IPS-20b (cell line): ENCODE results near the gene MLPH.

Experiments
- H3K27ac ChIP-seq: one replicate; pipeline ENCODE4 v1.5.1; 2013; ENCODE audit warnings: low read length
- H3K27me3 ChIP-seq: 2 replicates; pipeline ENCODE4 v1.6.1; 2013; ENCODE audit warnings: mild to moderate bottlenecking, low read length, inconsistent platforms; ENCODE audit not compliant: insufficient read depth
- H3K36me3 ChIP-seq: 2 replicates; pipeline ENCODE4 v1.6.1; 2013; ENCODE audit warnings: low read depth, mild to moderate bottlenecking, inconsistent platforms, low read length, moderate library complexity; ENCODE audit not compliant: insufficient read depth
- H3K4me1 ChIP-seq: 2 replicates; pipeline ENCODE4 v1.6.1; 2013; ENCODE audit warnings: mild to moderate bottlenecking, control low read depth, inconsistent platforms, low read length, moderate library complexity; ENCODE audit not compliant: insufficient read depth
- H3K4me3 ChIP-seq: 2 replicates; pipeline ENCODE4 v1.5.1; 2013; ENCODE audit warnings: mild to moderate bottlenecking, low read length, inconsistent platforms
- H3K9ac ChIP-seq: 2 replicates; pipeline ENCODE4 v1.6.1; 2013; ENCODE audit warnings: low read depth, mild to moderate bottlenecking, inconsistent platforms, low read length, moderate library complexity
- H3K9me3 ChIP-seq: 2 replicates; pipeline ENCODE4 v1.6.1; 2013; ENCODE audit warnings: mild to moderate bottlenecking, low read depth, low read length, inconsistent platforms; ENCODE audit not compliant: insufficient read depth

The MLPH gene

DNA sequence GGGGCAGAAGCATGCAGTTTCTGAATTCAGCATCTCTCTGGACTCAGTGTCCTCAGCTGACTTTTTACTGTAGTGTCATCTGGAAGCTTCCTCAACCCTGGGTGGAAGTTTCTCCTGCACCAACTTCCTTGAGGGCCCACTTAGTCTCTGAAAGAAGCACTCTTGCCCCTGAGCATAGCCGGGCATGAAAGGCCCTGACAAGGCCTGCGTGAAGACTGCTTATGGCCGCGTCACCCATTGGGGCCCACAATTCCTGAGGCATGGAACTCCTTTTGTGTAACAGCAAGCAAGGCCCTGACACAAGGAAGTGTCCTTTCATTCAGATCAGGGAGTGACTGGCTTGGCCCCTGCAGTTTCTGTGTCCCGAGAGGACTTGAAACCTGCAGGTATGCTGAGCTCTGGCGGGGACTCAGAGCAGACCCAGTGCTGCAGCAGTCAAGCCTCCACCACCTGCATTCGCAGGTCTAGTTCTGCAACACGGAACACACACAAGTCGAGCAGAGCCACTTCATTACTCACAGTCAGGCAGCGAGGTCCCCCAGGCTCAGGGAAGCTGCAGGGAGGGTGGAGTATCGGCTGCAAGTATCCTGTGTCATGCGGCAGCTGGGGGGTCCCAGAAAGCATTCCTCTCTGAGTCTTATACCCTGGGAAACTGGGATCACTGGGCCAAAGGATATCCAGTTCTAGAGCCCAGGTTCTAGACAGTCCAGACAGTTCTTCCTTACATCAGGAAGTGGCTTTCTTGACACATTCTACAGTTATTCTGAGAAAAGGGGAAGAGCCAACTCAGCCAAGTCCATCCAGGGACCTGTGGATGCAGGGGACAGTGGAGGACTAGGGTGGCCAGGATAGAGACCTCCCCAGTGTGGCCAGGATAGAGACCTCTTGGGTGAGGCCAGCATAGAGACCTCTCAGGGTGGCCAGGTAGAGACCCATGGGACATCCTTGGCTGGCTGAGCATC, 43.7 kb downstream of the MLPH start:
- Histone ChIP-seq H3K9ac (no peak overlapping the region), H3K36me3 (no peaks in the 10 kb centered on the region), H3K27ac (no peak overlapping the region), H3K4me1 (peaks cover 8% of the 10 kb centered on the region; the same call in 1 of the 2 replicates), H3K27me3 (no peaks in the 10 kb centered on the region), H3K4me3 (no peak overlapping the region), H3K9me3 (no peaks in the 10 kb centered on the region)

- Histone ChIP-seq H3K4me1 (peaks cover 8% of the 10 kb centered on the region; the same call in 1 of the 2 replicates), H3K36me3 (no peaks in the 10 kb centered on the region), H3K27me3 (no peaks in the 10 kb centered on the region), H3K4me3 (no peak overlapping the region), H3K9ac (no peak overlapping the region; the same call in 1 of the 2 replicates), H3K27ac (no peak overlapping the region), H3K9me3 (no peaks in the 10 kb centered on the region)
Observed at GRCh38 chr2:237532160-237532559, 45.1 kb downstream of the MLPH start.

DNA sequence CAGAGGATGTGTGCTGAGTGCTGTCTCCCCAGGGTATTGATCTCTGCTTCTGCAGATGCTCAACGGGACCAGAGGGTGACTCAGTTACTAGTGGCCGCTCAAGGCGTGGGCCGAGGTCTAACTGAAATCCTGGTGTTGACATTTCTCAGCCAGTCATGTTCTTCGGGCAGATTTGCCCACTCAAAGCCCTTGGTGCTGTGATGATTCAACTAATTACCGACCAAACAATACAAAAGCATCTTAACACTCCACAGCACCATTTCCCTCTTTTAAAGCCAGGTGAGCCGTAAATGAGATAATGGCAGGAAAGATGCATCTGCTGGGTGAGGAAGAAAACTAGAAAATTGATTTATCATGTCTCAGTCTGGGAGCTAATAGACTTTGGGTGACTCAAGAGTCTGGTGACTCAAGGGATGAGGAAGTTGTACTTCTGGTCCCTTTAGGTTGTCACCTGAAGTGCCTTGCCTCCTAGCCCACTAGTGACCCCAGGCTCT, 46.7 kb downstream of the MLPH start:
- Histone ChIP-seq H3K4me1 (peaks cover 8% of the 10 kb centered on the region; the same call in 1 of the 2 replicates), H3K27ac (no peak overlapping the region), H3K4me3 (no peak overlapping the region), H3K9ac (no peak overlapping the region), H3K9me3 (no peaks in the 10 kb centered on the region), H3K27me3 (no peaks in the 10 kb centered on the region), H3K36me3 (no peaks in the 10 kb centered on the region)

- Histone ChIP-seq H3K36me3 (no peaks in the 10 kb centered on the region), H3K4me3 (no peak overlapping the region), H3K4me1 (peaks cover 8% of the 10 kb centered on the region; the same call in 1 of the 2 replicates), H3K27ac (no peak overlapping the region), H3K9ac (no peak overlapping the region), H3K27me3 (no peaks in the 10 kb centered on the region), H3K9me3 (no peaks in the 10 kb centered on the region)
Observed at GRCh38 chr2:237534380-237534779, 47.3 kb downstream of the MLPH start.

DNA sequence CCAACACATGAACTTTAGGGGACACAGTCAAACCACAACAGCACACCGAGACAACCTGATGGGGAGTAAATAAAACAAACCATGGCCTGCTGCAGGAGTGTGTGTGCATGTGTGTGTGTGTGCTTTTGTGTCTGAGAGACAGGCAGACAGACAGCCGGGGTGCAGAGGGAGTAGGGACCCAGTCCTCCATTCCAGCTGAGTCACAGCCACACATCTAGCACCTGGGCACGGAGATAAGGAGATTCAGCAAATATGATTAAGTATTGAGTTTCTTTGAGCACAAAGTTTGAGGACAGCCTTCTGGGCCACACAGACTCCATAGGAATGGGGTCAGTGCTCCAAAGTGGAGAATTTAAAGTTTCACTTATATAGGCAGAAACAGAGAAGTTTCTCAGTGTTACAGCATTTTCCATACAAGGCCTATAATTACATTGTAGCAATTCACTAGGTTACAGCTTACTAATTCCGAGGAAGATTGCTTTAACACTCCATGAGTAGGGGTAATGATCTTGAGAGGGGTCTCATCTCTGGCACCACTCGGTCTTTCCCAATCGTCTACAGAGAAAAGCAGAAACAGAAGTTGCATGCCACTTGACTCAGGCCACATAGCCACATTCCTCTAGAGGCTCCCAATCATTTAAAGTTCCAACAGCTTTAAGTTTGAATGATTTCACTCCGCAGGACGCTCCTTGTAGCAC, 48.5 kb downstream of the MLPH start:
- Histone ChIP-seq H3K9me3 (no peaks in the 10 kb centered on the region), H3K9ac (no peak overlapping the region), H3K4me1 (peaks cover 8% of the 10 kb centered on the region; the same call in 1 of the 2 replicates), H3K4me3 (no peak overlapping the region), H3K36me3 (no peaks in the 10 kb centered on the region), H3K27me3 (no peaks in the 10 kb centered on the region), H3K27ac (no peak overlapping the region)

GRCh38 chr2:237536083-237536415, 49.0 kb downstream of the MLPH start:
- no peaks in the 10 kb centered on the region for H3K27me3 ChIP-seq
- no peak overlapping the region for H3K27ac ChIP-seq
- no peak overlapping the region for H3K4me3 ChIP-seq
- H3K4me1 ChIP-seq: peaks cover 8% of the 10 kb centered on the region; the same call in 1 of the 2 replicates
- H3K36me3 ChIP-seq: no peaks in the 10 kb centered on the region
- H3K9me3 ChIP-seq: no peaks in the 10 kb centered on the region
- no peak overlapping the region for H3K9ac ChIP-seq

DNA sequence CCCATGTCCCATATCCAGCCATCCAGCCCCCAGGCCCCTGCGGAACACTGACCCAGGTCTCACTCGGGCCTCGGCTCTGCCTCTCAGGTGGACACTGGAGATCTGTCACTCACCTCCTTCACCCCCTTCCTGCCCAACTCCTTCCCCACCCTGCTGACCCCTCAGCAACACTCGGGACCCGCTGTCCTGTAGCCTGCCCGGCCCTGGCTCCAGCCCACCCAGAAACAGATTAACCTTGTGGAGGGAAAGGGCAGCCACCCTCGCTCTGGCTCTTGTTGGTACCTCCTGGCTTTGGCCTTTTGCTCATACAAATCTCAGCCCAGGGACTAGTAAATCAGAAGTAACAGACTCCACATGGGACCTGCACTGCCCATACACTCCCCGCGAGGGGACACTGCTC, 49.6 kb downstream of the MLPH start:
- Histone ChIP-seq H3K9ac (no peak overlapping the region), H3K4me1 (peaks cover 8% of the 10 kb centered on the region; the same call in 1 of the 2 replicates), H3K4me3 (no peak overlapping the region), H3K36me3 (no peaks in the 10 kb centered on the region), H3K27ac (no peak overlapping the region), H3K27me3 (no peaks in the 10 kb centered on the region), H3K9me3 (no peaks in the 10 kb centered on the region)

DNA sequence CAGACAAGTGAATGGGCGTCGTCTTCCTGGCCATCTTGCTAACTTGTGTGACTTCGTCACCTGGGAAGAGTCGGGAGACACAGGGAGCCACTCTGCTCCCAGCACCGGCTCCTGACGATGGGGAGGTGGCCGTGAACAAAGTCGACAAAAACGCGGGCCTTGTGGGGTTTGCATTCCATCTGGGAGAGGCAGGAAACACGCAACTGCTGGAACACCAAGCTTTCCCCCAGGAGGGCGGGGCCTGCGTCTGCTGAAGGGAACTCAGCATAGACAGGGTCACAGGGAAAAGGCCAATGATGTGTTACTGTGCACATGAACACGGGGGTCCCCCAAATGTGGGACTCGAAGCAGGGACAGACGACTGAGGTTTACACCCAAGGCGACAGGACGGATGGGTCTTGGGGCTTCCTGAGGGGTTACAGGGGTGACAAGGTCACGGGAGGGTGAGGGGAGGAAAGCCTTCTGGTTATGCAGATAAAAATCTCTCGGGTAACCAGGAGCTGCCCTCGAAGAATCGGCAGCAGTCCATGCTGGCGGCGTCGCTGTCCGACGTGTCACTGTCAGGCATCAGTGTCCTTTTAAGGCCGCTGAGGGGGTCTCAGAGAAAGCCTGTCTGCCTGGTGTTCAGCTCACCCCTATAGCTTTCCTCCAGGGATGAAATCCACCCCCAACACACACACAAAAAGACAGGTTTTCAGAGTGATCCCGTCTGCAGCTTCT, 51.1 kb downstream of the MLPH start:
- Histone ChIP-seq H3K9ac (no peak overlapping the region), H3K27ac (no peak overlapping the region), H3K4me1 (no peaks in the 10 kb centered on the region), H3K4me3 (no peak overlapping the region), H3K27me3 (no peaks in the 10 kb centered on the region), H3K9me3 (no peaks in the 10 kb centered on the region), H3K36me3 (no peaks in the 10 kb centered on the region)

GRCh38 chr2:237538901-237539300, 51.9 kb downstream of the MLPH start:
- no peaks in the 10 kb centered on the region for H3K4me1 ChIP-seq
- no peaks in the 10 kb centered on the region for H3K9me3 ChIP-seq
- H3K36me3 ChIP-seq: no peaks in the 10 kb centered on the region
- H3K4me3 ChIP-seq: no peak overlapping the region
- no peaks in the 10 kb centered on the region for H3K27me3 ChIP-seq
- H3K27ac ChIP-seq: no peak overlapping the region
- no peak overlapping the region for H3K9ac ChIP-seq

DNA sequence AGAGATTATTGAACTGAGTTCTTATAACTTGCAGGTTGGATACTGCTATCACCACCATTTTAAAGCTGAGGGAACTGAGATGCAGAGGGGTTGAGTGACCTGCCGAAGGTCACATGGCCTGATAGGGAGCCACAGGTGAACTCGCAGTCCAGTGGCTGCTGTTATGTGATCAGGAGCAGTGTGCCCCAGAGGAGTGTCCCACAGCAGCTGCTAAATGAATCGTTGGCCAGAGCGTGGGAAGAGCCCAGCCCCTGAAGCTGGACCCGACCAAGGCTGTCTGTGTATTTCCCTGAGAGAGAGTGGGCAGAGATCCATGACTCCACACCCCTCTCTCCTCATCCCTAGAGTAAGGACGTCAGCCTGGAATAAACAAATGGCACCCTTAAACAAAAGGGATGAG, 52.6 kb downstream of the MLPH start:
- no peaks in the 10 kb centered on the region for H3K9me3 ChIP-seq
- H3K4me1 ChIP-seq: no peaks in the 10 kb centered on the region

GRCh38 chr2:237540223-237540775, 53.2 kb downstream of the MLPH start:
- Histone ChIP-seq H3K9me3 (no peaks in the 10 kb centered on the region), H3K27ac (no peak overlapping the region), H3K4me3 (no peak overlapping the region), H3K9ac (no peak overlapping the region), H3K27me3 (no peaks in the 10 kb centered on the region), H3K36me3 (no peaks in the 10 kb centered on the region), H3K4me1 (no peaks in the 10 kb centered on the region)

More for the DNA sequence above, 52.6 kb downstream of the MLPH start:
- Histone ChIP-seq H3K27ac (no peak overlapping the region), H3K36me3 (no peaks in the 10 kb centered on the region), H3K27me3 (no peaks in the 10 kb centered on the region), H3K4me3 (no peak overlapping the region), H3K9ac (no peak overlapping the region)
